ENCODE results near the gene VDAC1. TPM values are rescaled to one million over a fixed set of nuclear protein-coding genes. Genes with fewer than 3 reads are reported as not detected.
"Not testable (repeated sequence)": the region's sequence is repeated elsewhere in the genome, so short reads cannot be mapped to it uniquely, and the experiment has no call there.

The VDAC1 gene
- total RNA-seq, 1 experiment from 2014 or later: 732 TPM

DNA sequence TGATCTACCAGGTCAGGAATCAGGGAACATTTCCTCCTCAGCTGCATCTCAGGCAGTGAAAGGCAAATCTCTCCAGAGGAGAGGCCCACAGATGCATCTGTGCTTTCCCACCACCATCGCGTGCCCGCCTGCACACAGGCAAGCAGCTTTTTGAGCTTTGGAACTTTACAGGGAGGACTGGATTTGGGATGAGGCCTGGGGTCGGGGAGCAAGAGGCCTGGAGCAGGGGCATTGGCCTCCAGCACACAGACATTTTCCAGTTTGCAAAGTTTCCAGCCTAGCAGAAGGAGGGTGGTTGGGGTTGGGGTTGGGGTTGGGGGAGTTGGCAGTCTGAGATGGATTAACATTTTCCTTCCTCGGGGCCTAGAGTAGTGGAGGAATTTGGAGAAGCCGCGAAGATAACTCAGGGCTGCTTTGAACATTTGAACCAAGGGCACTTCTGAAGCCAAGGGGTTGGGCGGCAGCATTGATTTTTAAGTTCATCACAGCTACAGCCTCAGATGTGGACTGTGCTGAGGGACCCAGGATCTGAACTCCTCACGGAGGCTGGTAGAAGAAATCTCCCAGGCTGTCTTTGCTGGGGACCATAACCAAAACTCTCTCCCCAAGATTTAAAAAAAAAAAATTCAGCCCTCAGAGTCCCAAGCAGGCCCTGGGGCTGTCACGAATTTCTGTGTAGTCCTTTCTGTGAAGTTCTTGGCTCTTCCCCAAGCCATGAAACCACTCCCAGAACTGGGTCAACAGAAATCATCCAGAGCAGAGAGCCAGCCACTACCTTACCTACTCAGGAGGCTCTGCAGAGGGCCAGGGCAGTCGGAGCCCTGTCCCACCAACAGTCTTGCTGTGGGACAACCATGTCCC lies 61.9 kb downstream of the VDAC1 start:
- no peak for DNase-seq (ENCODE audit: low spot score)

DNA sequence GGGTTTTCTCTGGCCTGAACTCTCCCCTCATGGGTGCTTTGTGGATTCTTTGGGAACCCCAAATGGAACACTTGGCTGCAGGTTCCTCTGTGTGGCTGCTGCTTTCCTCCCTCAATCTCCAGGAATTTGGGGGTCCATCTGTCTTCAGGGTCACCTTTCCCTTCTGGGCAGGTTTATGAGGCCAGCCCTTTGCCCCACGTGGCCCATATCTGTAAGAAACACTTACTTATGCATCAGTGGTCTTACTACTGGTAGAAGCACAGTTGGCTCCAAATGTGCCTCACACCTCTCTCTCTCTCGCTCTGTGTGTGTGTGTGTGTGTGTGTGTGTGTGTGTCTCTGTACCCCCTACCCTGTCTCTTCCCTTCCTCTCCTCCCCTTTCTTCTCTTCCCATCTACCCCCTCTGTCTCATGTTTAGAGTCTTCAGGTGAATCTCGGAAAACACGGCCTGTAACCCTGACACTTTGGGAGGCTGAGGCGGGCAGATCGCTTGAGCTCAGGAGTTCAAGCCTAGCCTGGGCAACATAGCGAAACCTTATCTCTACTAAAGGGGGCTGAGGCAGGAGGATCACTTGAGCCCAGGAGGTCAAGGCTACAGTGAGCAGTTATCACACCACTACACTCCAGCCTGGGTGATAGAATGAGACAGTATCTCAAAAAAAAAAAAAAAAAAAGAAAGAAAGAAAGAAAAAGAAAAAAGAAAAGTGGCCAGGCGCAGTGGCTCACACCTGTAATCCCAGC lies 63.1 kb downstream of the VDAC1 start:
- no peak for DNase-seq (ENCODE audit: low spot score)

DNA sequence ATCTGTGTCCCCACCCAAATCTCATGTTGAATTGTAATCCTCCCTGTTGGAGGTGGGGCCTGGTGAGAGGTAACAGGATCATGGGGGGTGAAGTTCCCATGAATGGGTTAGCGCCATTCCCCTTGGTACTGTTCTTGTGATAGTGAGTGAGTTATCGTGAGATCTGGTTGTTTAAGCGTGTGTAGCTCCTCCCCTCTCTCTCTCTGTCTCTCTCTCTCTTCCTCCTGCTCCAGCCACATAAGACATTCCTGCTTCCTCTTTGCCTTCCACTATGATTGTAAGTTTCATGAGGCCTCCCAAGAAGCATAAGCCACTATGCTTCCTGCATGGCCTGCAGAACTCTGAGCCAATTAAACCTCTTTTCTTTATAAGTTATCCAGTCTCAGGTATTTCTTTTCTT lies 65.1 kb downstream of the VDAC1 start:
- DNase-seq (ENCODE audit: low spot score): no peak

DNA sequence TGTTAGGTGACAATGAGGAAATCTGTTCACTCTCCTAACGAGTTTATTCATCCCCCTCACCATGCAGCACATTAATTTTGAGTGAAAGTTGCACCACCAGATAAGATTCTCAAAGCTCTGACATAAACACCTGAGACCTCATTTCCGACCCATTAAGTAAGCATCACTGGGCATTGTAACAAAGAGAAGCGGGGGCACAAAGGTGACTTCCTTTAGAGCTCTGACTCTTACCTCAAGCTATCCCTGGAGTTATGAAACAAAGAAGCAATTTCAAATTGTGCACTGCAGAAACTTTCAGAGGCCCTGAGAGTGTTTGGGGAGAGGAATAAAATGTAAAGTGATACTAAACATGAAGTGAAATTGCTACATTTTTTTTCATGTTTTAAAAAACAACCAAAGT lies 65.8 kb downstream of the VDAC1 start:
- DNase-seq (ENCODE audit: low spot score): no peak

DNA sequence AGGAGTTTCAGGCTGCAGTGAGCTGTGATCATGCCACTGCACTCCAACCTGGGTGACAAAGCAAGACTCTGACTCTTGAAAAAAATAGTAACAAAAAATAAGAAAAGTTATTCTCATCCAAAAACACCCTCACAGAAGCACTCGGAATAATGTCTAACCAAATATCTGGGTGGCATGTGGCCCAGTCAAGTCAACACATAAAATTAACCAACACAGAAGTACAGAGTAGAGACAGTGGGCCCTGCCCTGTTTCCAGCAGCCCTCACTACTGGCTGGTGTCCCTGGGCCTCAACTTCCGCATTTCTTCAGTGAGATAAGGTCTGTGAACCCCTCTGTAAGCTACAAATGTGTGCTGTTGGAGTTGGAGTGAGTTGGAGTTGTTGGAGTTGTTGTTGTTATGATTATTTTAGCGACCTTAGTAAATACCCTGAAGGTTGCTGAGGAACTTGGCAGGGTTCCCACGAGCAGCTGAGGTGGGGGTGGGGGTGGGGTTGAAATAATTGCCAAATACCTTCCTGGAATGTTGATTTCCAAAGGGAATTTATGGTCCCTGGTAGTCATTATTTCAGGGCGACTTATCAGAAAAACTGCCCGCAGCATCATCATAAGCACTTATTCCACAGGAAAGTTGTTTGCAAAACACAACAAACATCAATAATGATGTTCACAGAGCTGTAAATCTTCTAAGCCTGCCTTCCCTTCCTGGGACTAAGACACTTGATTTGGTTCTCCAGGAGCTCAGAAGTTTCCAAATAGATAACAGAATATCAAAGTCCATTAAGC lies 66.5 kb downstream of the VDAC1 start:
- DNase-seq (ENCODE audit: low spot score): no peak

DNA sequence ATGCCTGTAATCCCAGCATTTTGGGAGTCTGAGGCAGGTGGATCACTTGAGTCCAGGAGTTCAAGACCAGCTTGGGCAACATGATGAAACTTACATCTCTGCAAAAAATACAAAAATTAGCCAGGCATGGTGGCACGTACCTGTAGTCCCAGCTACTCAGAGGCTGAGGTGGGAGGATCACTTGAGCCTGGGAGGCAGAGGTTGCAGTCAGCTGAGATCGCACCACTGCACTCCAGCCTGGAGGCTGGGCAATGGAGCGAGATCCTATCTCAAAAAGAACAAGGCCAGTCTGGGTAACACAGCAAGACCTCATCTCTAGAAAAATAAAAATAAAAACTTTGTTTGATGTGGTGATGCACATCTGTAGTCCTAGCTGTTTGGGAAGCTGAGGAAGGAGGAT lies 67.1 kb downstream of the VDAC1 start:
- not testable (repeated sequence) for DNase-seq (ENCODE audit: low spot score)

DNA sequence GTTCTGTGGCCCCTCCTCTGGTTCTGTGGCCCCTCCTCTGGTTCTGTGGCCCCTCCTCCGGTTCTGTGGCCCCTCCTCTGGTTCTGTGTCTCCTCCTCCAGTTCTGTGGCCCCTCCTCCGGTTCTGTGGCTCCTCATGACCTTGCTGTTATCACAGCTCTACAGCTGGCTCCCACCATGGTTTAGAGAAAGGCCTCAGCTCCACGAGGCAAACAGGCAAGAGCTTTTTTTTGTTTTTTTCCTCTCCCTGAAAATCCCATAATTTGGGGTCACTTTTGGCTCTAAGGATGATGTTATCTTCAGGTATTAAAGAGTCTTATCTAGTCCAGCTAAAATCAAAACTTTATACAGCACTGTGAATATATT lies 68.1 kb downstream of the VDAC1 start:
- no peak for DNase-seq (ENCODE audit: low spot score)

DNA sequence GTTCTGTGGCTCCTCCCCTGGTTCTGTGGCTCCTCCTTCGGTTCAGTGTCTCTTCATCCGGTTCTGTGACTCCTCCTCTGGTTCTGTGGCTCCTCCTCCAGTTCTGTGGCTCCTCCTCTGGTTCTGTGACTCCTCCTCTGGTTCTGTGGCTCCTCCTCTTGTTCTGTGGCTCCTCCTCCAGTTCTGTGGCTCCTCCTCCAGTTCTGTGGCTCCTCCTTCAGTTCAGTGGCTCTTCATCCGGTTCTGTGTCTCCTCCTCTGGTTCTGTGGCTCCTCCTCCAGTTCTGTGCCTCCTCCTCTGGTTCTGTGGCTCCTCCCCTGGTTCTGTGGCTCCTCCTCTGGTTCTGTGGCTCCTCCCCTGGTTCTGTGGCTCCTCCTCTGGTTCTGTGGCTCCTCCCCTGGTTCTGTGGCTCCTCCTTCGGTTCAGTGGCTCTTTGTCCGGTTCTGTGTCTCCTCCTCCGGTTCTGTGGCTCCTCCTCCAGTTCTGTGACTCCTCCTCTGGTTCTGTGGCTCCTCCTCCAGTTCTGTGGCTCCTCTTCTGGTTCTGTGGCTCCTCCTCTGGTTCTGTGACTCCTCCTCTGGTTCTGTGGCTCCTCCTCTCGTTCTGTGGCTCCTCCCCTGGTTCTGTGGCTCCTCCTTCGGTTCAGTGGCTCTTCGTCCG lies 68.7 kb downstream of the VDAC1 start:
- not testable (repeated sequence) for DNase-seq (ENCODE audit: low spot score)

DNA sequence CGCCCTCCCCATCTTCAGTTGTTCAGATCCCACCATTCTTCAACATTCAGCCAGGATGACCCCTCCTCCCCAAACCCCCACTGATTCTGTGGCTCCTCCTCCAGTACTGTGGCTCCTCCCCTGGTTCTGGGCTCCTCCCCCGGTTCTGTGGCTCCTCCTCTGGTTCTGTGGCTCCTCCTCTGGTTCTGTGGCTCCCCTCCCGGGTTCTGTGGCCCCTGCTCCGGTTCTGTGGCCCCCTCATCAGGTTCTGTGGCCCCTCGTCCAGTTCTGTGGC lies 69.2 kb downstream of the VDAC1 start:
- no peak for DNase-seq (ENCODE audit: low spot score)

DNA sequence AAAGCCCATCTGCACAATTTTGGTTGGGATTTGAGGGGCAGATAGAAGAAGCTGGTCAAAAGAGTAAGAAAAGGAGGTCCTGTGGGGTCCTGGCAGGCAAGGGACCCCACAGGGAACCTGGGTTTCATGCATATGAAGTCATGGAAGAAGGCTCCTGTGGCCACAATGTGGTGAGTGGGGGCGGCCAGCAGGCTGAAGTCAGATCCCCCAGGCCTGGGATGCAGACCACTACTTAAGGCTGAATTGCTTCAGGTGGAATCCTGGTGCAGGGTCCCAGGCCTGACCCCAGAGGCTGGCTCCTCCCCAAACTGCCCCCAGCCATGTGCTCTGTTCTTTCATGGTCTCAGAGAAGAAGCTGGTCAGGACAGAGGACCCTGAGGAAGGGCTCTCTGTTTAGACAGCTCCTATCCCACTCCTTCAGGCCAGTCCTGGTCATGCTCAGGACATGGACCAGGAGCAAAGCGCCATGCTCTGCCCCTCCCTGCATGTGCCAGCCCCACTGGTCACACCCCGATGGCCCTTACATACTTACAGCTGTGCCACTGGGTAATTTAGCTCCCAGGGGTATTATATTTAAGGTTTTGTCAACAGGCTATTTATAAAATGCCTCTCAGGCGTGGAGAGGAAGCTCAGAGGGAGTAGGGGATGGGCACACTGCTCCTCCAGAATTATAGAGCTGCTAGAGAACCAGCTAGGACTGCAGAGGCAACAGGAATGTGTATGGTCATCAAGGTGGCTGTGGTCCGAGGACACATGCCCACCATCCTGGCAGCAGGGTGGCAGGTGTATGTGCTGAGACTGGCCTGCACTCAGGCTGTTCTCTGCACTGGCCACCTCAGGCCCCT lies 69.7 kb downstream of the VDAC1 start:
- DNase-seq (ENCODE audit: low spot score): no peak

DNA sequence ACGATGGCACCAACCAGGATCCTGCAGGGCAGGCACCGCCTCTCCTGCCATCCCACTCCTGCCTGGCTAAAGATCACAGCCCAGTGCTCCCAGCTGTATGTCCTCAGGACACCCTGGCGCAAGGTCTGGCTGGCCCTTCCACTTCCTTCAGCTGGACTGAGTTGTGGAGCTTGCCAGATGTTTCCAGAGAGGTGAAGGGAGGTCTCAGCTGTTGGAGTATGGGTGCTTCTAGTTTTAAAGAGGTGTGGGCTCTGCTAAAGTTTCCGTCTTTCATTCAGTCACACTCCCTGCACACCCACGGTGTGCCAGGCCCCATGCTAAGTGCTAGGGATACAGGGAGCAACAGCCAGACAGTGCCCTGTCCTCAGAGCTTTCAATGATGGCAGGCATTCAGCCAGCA lies 70.5 kb downstream of the VDAC1 start:
- DNase-seq (ENCODE audit: low spot score): no peak

DNA sequence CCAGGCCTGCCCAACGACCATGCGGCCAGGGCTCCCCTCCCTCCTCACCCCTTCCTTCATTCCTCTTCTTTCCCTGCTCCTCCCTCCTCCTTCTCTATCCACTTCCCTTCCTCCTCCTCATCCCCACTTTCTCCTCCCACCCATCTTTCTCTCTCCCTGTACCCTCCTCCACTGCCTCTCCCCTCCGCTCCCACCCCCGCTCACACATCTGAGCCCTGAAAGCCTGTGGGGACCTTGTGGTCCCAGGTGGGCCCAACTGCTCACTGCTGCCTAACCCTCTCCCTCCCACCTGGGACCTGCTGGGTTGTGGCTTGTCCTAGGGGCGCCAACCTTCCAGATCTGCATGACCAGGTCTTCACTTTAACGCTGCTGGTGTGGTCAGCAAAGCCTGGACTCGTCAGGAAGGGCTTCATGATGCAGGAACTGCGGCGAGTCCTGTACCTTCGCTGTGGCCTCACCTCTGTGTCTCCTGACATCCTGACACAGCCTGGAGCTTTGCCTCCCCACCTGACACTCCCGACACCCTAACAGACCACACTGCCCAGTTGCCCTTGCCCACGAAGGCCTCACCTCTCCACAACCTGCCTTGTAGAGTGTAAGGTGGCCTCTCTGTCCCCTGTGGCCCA lies 71.0 kb downstream of the VDAC1 start:
- no peak for DNase-seq (ENCODE audit: low spot score)

DNA sequence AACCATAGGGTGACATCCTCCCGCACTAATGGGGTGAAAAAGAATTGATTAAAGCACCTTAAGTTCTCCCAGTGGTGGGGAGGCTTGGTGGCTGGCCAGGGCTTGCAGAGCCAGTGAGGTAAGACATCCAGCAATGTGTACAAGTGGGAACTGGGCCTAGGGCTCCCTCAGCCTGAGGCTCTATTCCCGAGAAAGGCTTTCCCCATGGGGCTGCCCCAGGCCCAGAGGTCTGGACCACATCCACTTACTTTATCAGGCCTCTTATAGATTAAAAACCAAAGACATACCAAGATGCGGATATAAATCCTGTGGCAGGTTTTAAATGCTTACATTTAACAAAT lies 71.6 kb downstream of the VDAC1 start:
- DNase-seq (ENCODE audit: low spot score): no peak

DNA sequence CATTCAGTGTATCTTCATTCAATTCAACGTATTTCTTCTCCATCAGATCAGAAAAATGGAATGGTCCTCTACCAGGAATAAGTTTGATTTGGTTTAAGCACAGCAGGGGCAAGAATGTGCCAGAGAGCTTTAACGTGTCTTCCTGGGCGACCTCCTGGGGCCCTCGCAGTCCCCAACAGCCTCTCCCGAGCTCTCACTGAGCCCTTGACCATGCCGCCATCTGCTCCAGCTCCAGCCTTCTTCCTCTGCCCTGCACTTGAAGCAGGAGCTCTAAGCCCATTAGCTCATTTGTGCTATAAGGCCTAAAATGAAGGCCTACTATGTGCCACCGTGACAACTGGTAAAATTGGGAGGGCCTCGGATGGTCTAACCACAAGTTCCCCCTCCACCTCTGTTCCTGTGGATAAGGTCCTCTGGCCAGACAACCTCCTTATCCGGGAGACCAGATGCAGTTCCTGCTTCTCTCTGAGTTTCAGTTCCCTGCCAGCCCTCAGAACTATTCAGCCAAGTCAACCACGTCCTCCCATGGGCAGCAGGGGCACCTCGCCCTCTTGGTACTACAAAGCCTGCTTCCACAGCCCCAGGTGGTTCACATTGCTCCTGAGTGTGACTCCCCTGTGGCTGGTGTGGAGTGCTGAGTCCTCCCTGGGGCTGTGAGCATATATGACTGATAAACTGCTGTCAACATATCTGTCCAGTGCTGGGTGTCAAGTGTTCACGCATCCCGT lies 72.2 kb downstream of the VDAC1 start:
- DNase-seq (ENCODE audit: low spot score): no peak

DNA sequence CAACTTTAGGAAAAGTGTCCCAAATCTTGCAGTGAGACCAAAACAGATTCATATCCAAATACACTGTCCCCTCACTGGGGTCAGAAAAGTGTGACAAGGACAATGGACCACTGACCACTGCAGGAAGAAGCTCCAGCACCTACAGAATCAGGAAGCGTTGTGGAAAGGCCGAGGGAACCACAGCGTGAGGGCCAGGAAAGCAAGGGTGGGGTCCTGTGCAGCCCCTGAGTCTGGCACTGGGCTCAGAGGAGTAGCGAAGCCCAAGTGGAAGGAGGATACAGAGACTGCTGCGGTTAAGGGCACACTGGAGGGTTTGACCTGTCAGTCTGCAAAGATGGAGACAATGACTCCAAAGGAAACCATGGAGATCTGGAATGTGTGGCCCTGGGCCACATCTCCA lies 73.2 kb downstream of the VDAC1 start:
- DNase-seq (ENCODE audit: low spot score): no peak

DNA sequence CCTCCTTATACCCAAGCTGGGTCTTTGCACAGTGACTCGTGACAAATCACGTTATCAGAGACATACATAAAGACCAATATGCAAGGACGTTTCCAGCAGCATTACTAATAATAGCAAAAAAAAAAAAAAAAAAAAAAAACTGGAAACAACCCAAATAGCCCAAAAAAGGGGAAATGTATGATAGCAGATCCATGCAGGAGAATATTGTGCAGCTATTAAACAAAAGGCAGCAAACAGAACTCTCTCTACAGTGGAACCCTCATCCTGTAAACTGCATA lies 74.0 kb downstream of the VDAC1 start:
- no peak for DNase-seq (ENCODE audit: low spot score)

DNA sequence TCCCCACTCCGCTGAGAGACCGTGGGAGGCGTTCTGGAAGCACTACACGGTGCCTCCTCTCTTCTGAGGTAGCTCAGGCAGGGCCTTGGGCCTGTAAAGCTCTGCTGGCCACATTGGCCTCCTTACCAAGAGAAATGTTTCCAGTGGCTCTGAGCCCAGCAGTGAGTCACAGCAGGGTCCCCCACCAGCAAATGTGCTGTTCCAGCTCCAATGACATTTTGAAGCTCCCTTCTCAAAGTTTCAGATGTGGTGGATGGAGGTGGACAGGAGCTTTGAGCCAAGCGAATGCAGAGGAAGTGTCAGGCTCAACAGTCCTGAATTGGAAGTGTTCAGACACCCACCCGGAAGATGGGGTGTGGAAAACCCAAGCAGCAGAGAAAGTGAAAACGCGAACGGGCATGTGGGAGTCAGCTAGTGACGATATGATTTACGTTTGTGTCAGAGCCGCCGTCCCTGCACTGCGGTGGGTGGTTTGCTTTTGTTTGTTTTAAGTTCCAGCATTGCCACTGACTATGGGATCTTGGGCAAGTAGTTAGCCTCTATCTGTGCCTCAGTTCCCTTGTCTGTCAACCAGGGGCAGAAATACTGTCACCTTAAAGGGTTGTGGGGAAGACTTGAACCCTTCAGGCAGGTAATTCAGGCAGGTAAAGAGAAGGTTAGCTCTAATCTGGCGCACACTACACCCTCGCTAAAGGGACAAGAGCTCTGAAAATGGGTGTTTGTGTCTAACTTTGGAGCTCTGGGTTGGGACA lies 74.5 kb downstream of the VDAC1 start:
- DNase-seq (ENCODE audit: low spot score): peak; percentile 56

DNA sequence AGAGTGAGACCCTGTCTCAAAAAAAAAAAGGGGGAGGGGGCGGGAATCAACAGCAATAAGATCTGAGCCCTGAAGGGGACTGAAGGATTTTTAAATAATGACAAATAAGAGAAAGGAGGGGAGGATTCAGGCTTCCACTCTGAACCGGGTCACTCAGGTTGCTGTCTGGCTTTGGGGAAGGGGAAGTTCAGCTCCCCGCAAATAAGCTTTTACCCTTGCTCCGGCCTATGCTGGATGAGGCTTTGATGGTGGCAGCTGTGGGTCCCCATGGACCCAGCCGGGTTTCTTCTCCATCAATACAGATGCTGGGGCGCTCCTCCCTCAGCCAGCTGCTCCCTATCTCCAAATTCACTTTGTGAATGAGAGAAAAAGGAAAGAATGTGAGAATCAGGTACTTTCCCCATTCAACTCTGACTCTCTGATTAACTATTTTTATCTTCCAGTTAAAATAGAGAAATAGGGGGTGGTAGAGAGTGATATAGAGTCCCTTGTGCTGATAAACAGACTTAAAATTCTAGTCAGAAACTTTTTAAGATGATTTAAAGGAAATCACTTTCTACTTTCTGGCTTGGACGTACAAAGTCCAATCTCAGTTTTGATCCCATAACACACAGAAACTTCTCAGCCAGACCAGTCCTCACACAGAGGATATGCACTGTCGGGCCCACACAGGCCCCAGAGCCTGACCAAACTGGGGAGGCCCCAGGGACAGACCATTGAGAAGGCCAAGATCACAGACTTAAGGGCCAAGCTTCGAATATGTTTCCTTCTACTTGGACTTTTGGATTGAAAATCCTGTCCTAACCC lies 76.0 kb downstream of the VDAC1 start:
- no peak for DNase-seq (ENCODE audit: low spot score)
